AG04450 (cell line): Measurements from ENCODE around the gene C5orf63. TPM values are rescaled to one million over a fixed set of nuclear protein-coding genes. Genes with fewer than 3 reads are reported as not detected.
"Not testable (repeated sequence)": the region's sequence is repeated elsewhere in the genome, so short reads cannot be mapped to it uniquely, and the experiment has no call there.

Source experiments
- CTCF ChIA-PET: fragments of 300-600, 350-600 bp; formaldehyde crosslinking; extraction: SDS; loops from one replicate; lab custom pipeline; 2022; ENCODE audit warnings: antibody characterized with exemption, inconsistent platforms; lab: Charles Lee
- POLR2A ChIA-PET: fragments of 350-600 bp; formaldehyde crosslinking; extraction: SDS; loops from one replicate; lab custom pipeline; 2021; ENCODE audit warnings: antibody characterized with exemption, inconsistent platforms; lab: Yijun Ruan, JAX
- DNase-seq: peaks from one replicate; pipeline ENCODE4 v3.0.0-alpha.2; 2011; ENCODE audit warnings: low read depth, low spot score
- H3K27ac ChIP-seq: one replicate; pipeline ENCODE4 v1.5.1; 2012; ENCODE audit warnings: low read depth, low read length, control low read depth
- H3K27me3 ChIP-seq: one replicate; pipeline ENCODE4 v1.6.0; 2012; ENCODE audit warnings: low read length; ENCODE audit not compliant: control insufficient read depth, insufficient read depth
- H3K4me3 ChIP-seq: 2 replicates; pipeline ENCODE4 v1.5.1; 2011; ENCODE audit warnings: mild to moderate bottlenecking, low read depth, low read length, control low read depth
- H3K9me3 ChIP-seq: 2 replicates; pipeline ENCODE4 v1.5.1; 2012; ENCODE audit warnings: low read length; ENCODE audit not compliant: control insufficient read depth, insufficient read depth
- polyA plus RNA-seq: library from polyadenylated mRNA; depleted of rRNA; stranded (reverse); fragments of >200 nt; gene quantifications from 2 replicates; pipeline ENCODE4 v1.2.3, GENCODE V29; 2011
- TF ChIP-seq, protein P1 (sequence below): IDR thresholded peaks from 2 replicates; pipeline ENCODE4 v1.5.1; 2011; ENCODE audit warnings: low read depth, low read length, control low read depth, inconsistent platforms

Gene C5orf63
- polyA plus RNA-seq, 1 experiment, result 2.9 TPM

GRCh38 chr5:127010362-127010761 lies 62.9 kb downstream of the C5orf63 start:
- ChIA-PET CTCF (interaction anchor here (0.6 kb wide), 1 partner anchor 76 kb away, joined by 3 read pairs; no protein-coding TSS in a partner anchor), POLR2A (no interaction called here)
- Histone ChIP-seq H3K27me3 (no peaks in the 10 kb centered on the region), H3K9me3 (no peaks in the 10 kb centered on the region), H3K4me3 (no peak overlapping the region), H3K27ac (no peak overlapping the region)
- TF ChIP-seq, protein P1, sequence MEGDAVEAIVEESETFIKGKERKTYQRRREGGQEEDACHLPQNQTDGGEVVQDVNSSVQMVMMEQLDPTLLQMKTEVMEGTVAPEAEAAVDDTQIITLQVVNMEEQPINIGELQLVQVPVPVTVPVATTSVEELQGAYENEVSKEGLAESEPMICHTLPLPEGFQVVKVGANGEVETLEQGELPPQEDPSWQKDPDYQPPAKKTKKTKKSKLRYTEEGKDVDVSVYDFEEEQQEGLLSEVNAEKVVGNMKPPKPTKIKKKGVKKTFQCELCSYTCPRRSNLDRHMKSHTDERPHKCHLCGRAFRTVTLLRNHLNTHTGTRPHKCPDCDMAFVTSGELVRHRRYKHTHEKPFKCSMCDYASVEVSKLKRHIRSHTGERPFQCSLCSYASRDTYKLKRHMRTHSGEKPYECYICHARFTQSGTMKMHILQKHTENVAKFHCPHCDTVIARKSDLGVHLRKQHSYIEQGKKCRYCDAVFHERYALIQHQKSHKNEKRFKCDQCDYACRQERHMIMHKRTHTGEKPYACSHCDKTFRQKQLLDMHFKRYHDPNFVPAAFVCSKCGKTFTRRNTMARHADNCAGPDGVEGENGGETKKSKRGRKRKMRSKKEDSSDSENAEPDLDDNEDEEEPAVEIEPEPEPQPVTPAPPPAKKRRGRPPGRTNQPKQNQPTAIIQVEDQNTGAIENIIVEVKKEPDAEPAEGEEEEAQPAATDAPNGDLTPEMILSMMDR, result no peak
- no peak for DNase-seq

- TF ChIP-seq, protein P1, result no peak
- POLR2A ChIA-PET, result no interaction called here
- CTCF ChIA-PET, result no interaction called here
- Histone ChIP-seq H3K9me3 (no peaks in the 10 kb centered on the region), H3K27ac (no peak overlapping the region), H3K27me3 (no peaks in the 10 kb centered on the region), H3K4me3 (no peak overlapping the region)
- DNase-seq, result no peak
Observed at GRCh38 chr5:127009784-127010183, 63.5 kb downstream of the C5orf63 start.

DNA sequence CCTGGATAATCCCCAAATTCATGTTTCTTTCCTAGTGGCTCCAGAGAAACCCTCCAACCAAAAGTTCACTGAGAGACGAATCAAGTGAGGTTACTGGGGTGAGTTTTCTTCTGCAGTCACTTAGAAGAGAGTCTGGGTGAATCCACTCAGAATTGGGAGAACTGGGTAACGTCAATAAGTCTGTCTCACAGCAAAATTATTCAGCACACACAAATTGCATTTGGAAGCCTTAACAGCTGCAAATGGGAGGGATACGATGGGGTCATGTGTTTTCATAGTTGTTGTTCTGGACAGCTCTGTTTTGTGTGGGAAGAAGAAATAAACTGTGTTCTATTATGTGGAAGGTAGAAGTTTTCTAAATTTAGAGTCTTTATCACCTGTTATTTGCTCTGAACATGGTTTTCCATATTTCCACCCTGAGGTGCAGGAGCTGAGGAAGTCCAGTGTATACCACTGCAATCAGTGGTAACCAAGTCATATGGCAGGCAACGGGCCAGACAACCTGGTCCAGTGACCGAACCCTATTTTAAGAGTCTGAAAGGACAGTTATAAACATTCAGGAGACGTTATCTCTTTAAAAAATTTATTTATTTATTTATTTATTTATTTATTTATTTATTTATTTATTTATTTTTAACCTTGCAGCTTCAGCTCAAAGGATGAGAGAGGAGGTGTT lies 64.9 kb downstream of the C5orf63 start:
- POLR2A ChIA-PET, result no interaction called here
- TF ChIP-seq, protein P1, result no peak
- Histone ChIP-seq H3K9me3 (no peaks in the 10 kb centered on the region; the same call in 1 of the 2 replicates), H3K27ac (no peak overlapping the region), H3K27me3 (no peaks in the 10 kb centered on the region), H3K4me3 (no peak overlapping the region)
- CTCF ChIA-PET, result no interaction called here
- no peak for DNase-seq

- no peak overlapping the region for H3K27ac ChIP-seq
- ChIA-PET POLR2A (no interaction called here), CTCF (no interaction called here)
- H3K27me3 ChIP-seq, result no peaks in the 10 kb centered on the region
- H3K9me3 ChIP-seq, result no peaks in the 10 kb centered on the region; the same call in 1 of the 2 replicates
- TF ChIP-seq, protein P1, result no peak
- no peak overlapping the region for H3K4me3 ChIP-seq
- no peak for DNase-seq
Observed at GRCh38 chr5:127007522-127007921, 65.8 kb downstream of the C5orf63 start.

DNA sequence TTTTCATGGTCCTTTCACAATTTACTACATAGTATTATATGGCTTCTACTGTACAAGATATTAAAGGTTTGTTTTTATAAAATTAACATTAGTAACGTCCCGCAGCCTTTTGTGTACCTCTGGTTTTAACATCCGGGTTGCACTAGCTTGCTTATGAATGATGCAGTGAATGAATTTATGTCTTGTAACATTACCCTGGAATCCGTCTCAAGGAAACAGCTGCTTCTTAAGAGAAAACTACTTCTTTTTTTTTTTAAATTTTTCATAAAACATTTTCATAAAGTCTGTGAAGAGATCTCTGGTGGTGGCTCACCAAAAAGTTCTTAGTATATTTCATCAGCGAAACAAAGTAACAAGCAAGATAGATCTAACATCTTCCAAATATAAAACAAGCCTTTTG lies 66.6 kb downstream of the C5orf63 start:
- Histone ChIP-seq H3K27me3 (no peaks in the 10 kb centered on the region), H3K27ac (no peak overlapping the region), H3K4me3 (no peak overlapping the region), H3K9me3 (no peaks in the 10 kb centered on the region; the same call in 1 of the 2 replicates)
- ChIA-PET CTCF (no interaction called here), POLR2A (no interaction called here)
- TF ChIP-seq, protein P1, result no peak
- no peak for DNase-seq

GRCh38 chr5:127005282-127005681 lies 68.0 kb downstream of the C5orf63 start:
- CTCF ChIA-PET, result interaction anchor here (0.7 kb wide), 1 partner anchor 249 kb away, joined by 5 read pairs; no protein-coding TSS in a partner anchor
- H3K27me3 ChIP-seq, result not testable (repeated sequence)

More at GRCh38 chr5:127005282-127005681, 68.0 kb downstream of the C5orf63 start:
- not testable (repeated sequence) for H3K9me3 ChIP-seq, H3K27ac ChIP-seq, DNase-seq, H3K4me3 ChIP-seq
- POLR2A ChIA-PET, result interaction anchor here (1.0 kb wide), 1 partner anchor 24 kb away, joined by 3 read pairs; no protein-coding TSS in a partner anchor
